ENCODE data around the gene ZFR2. TPM values are rescaled to one million over a fixed set of nuclear protein-coding genes. Genes with fewer than 3 reads are reported as not detected.

ZFR2 gene
- total RNA-seq, 4 donors from 2014 or later, result not detected

DNA sequence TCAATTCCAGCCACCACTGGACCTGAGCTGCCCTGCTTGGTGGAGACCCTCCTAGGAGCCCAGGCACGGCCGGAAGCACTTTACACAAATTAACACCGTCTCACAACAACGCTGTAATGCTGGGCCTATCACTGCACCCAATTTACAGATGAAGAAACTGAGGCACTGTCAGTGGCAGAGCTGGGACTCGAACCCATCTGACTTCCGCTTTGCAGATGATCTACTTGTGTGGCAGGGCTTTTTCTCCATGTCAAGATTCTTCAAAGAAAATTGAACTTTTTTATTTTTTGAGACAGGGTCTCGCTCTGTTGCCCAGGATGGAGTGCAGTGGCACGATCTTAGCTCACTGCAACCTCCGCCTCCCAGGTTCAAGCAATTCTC lies 33.8 kb downstream of the ZFR2 start:
- DNase-seq, result no peak
- H3K36me3 ChIP-seq, result no peaks in the 10 kb centered on the region
- no peak overlapping the region for H3K27ac ChIP-seq
- 96% methylated on average over 9 of the region's 9 CpGs; no CpG with 5 or more reads in 1 of the 2 donors for WGBS, 2 donors (ENCODE audit: low coverage in 1 of 2)
- peaks cover 6% of the 10 kb centered on the region for H3K27me3 ChIP-seq
- H3K9me3 ChIP-seq, result no peaks in the 10 kb centered on the region
- TF ChIP-seq POLR2A (IDR thresholded peaks at IDR 0.05), result no peak
- TF ChIP-seq EP300 (IDR thresholded peaks at IDR 0.05; ENCODE audit: low read depth), result no peak
- TF ChIP-seq, protein P1, sequence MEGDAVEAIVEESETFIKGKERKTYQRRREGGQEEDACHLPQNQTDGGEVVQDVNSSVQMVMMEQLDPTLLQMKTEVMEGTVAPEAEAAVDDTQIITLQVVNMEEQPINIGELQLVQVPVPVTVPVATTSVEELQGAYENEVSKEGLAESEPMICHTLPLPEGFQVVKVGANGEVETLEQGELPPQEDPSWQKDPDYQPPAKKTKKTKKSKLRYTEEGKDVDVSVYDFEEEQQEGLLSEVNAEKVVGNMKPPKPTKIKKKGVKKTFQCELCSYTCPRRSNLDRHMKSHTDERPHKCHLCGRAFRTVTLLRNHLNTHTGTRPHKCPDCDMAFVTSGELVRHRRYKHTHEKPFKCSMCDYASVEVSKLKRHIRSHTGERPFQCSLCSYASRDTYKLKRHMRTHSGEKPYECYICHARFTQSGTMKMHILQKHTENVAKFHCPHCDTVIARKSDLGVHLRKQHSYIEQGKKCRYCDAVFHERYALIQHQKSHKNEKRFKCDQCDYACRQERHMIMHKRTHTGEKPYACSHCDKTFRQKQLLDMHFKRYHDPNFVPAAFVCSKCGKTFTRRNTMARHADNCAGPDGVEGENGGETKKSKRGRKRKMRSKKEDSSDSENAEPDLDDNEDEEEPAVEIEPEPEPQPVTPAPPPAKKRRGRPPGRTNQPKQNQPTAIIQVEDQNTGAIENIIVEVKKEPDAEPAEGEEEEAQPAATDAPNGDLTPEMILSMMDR (IDR thresholded peaks at IDR 0.05), result no peak
- no peaks in the 10 kb centered on the region for H3K4me1 ChIP-seq
- in situ Hi-C loops (cut with MboI; ENCODE audit: low pct_ligation_motif_present in 1 of 4, low pct_unique_long_range_greater_than_20kb in 1 of 4, low sequenced_read_pairs in 3 of 4), result loop anchor here in 1 of 4 donors (25.0 kb wide), 1 partner anchor 377 kb away; no protein-coding TSS in a partner anchor
- intact Hi-C loops (cut with DNase I; ENCODE audit: low total_unique reads), result no loop called here
- H3K4me3 ChIP-seq, result no peak overlapping the region

DNA sequence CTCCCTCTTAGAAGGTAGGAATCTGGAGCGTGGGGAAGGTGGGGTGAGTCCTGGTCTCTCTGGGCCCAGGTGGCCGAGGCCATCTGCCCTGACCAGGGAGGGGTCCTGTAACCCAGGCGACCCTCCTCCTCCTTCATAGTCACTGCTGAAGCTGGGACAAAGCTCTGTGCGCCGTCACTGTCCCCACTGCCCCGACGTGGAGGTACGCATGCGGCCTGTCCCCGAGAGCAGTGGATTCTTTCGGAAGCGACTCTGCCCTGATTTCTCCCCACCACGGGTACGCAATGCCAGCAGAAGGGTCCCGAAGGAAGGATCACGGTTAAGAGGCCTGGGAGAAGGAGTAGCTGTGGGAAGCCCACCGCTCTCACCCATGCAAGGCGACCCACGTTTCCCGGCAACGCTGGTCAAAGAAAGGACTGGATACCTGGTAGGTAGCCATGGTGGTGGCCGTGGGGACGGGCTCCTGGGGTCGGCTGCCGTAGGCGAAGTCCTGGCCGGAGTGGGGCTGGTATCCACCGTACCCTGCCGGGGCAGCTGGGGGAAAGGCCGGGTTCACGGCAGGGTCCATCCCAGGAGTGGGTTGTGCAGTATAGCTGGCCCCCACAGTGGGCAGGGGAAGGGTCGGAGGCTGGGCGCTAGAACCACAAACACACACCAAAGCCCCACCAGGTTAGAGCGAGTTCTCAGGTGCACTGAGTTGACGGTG lies 34.3 kb downstream of the ZFR2 start:
- intact Hi-C loops (cut with DNase I; ENCODE audit: low total_unique reads), result no loop called here
- TF ChIP-seq EP300 (IDR thresholded peaks at IDR 0.05; ENCODE audit: low read depth) (no peak), POLR2A (IDR thresholded peaks at IDR 0.05) (no peak), POLR2AphosphoS5 (IDR thresholded peaks at IDR 0.05) (no peak)
- TF ChIP-seq, protein P1 (IDR thresholded peaks at IDR 0.05), result no peak
- Histone ChIP-seq H3K4me3 (no peak overlapping the region), H3K4me1 (no peaks in the 10 kb centered on the region), H3K36me3 (no peaks in the 10 kb centered on the region), H3K9me3 (no peaks in the 10 kb centered on the region), H3K27me3 (peaks cover 6% of the 10 kb centered on the region), H3K27ac (no peak overlapping the region)
- DNase-seq, result no peak
- 90% methylated on average over 35 of the region's 35 CpGs; no CpG with 5 or more reads in 1 of the 2 donors for WGBS, 2 donors (ENCODE audit: low coverage in 1 of 2)
- in situ Hi-C loops (cut with MboI; ENCODE audit: low pct_ligation_motif_present in 1 of 4, low pct_unique_long_range_greater_than_20kb in 1 of 4, low sequenced_read_pairs in 3 of 4), result loop anchor here in 1 of 4 donors (25.0 kb wide), 1 partner anchor 378 kb away; no protein-coding TSS in a partner anchor

DNA sequence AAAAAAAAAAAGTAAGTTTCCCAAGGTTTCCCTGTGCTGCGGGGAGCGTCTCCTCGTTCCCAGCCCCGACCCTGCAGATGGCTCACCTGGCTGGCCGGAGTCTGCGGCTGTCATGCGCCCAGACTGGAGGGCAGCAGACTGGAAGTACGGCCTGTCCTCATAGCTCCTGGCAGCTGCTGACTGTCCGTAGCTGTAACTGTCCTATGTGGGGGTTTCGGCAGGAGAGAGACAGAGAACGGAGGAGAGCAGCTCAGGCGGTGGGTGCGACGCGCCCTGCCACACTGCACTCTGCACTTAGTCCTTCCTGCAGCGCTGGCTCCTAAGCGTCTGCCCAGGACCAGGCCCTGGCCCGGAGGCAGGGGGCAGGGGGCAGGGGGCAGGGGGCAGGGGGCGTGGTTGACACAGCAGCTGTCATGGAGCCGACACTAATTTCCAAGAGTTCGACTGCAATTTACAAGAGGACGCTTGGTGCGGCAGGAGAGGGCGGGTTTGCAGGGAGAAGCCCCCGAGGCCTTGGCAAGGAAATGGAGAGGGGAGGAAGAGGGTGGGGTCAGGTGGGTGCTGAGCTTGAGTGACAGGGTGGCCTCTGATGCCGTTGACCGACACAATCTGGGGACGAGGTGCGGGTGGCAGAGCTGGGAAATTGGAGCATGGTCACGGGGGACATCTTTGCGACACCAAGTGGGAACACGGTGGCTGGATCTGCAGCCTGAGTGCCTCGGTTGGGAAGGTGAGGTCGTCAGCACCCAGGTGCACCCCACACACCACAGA lies 35.1 kb downstream of the ZFR2 start:
- Histone ChIP-seq H3K4me1 (no peaks in the 10 kb centered on the region), H3K9me3 (no peaks in the 10 kb centered on the region), H3K27me3 (peaks cover 6% of the 10 kb centered on the region), H3K27ac (no peak overlapping the region), H3K36me3 (no peaks in the 10 kb centered on the region), H3K4me3 (no peak overlapping the region)
- in situ Hi-C loops (cut with MboI; ENCODE audit: low pct_ligation_motif_present in 1 of 4, low pct_unique_long_range_greater_than_20kb in 1 of 4, low sequenced_read_pairs in 3 of 4) (loop anchor here in 1 of 4 donors (25.0 kb wide), 1 partner anchor 379 kb away; no protein-coding TSS in a partner anchor), intact Hi-C loops (cut with DNase I; ENCODE audit: low total_unique reads) (no loop called here)
- TF ChIP-seq, protein P1 (IDR thresholded peaks at IDR 0.05), result no peak
- TF ChIP-seq EP300 (IDR thresholded peaks at IDR 0.05; ENCODE audit: low read depth) (no peak), POLR2A (IDR thresholded peaks at IDR 0.05) (no peak), POLR2AphosphoS5 (IDR thresholded peaks at IDR 0.05) (no peak)
- 30 to 65% methylated on average over 6 to 34 of the region's 34 CpGs for WGBS, 2 donors (ENCODE audit: low coverage in 1 of 2)
- DNase-seq, result no peak

DNA sequence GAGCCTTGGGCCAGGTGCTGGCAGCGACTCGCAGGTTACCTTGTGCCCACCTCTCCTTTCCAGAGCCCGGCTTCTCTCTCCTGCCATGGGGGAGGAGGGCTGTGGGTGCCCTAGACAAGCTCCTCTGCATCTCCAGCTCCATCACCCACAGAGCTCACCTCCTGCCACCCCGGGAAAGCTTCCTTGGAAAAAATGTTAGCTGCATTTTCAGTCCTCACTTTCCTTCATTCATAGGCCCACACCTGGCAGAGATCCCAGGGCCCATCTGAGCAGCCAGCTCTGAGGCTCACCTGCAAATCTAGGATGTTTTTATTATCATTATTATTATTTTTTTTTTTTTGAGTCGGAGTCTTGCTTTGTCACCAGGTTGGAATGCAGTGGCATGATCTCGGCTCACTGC lies 36.8 kb downstream of the ZFR2 start:
- Histone ChIP-seq H3K4me3 (no peak overlapping the region), H3K36me3 (no peaks in the 10 kb centered on the region), H3K27ac (no peak overlapping the region), H3K27me3 (peaks cover 6% of the 10 kb centered on the region), H3K9me3 (no peaks in the 10 kb centered on the region), H3K4me1 (no peaks in the 10 kb centered on the region)
- no peak for DNase-seq
- 60 to 77% methylated on average over 1 to 6 of the region's 6 CpGs for WGBS, 2 donors (ENCODE audit: low coverage in 1 of 2)
- in situ Hi-C loops (cut with MboI; ENCODE audit: low pct_ligation_motif_present in 1 of 4, low pct_unique_long_range_greater_than_20kb in 1 of 4, low sequenced_read_pairs in 3 of 4), result loop anchor here in 1 of 4 donors (25.0 kb wide), 1 partner anchor 380 kb away; no protein-coding TSS in a partner anchor
- intact Hi-C loops (cut with DNase I; ENCODE audit: low total_unique reads), result no loop called here
- TF ChIP-seq EP300 (IDR thresholded peaks at IDR 0.05; ENCODE audit: low read depth) (no peak), POLR2A (IDR thresholded peaks at IDR 0.05) (no peak)
- TF ChIP-seq, protein P1 (IDR thresholded peaks at IDR 0.05), result no peak

Measured in transverse colon (tissue), 4 donors.